GM21529 (cell line): Measurements from ENCODE around the gene JSRP1.
A peak's percentile ranks its signal among the peaks of the same experiment; 100 is the strongest.
"Not testable (repeated sequence)": the region's sequence is repeated elsewhere in the genome, so short reads cannot be mapped to it uniquely, and the experiment has no call there.

Source experiments
- ATAC-seq: cut with Tn5 transposase; IDR thresholded peaks from one replicate; pipeline ENCODE4 v1.9.1; 2021; ENCODE audit not compliant: unreplicated experiment

JSRP1 gene

DNA sequence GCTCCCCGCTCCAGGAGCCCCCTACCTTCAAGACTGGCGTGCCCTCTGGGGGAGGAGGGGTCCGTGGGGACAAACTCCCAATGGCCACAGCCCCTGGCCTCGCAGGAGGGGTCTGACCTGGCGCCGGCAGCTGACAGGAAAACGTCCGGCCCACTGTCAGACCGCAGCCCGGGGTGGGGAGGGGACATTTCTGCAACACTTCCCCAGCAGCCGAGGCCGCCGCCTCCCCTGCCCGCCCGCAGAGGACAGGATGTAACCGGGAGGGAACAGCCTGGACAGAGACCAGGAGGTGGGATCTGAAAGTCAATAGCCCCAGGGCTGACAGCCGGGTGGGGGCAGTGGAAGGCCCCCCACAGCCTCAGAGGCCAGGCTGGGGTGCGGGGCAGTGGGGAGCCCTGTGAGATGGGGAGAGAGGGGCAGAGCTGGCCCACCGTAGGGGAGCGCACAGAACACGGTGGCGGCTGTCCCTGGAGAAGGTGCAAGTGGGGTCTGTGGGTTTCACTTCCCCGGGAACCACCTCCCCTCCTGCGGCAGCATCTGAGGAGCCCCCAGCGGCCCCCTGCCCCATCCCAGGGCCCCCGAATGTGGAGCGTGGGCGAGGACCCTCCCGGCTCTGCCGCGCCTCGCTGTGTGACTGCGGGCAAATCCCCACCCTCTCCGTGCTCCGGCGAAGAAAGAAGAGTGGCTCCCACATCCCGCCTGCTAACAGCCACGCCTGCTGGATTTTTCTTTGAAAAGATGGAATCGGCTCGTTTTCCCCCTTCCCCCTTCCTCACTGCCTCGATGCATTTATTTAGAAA lies 26.0 kb upstream of the JSRP1 start, which contains the start of gene PEAK3:
Gene PEAK3, minus strand, starts transcription at position 114 of the 800 bp plus-strand sequence. CDS start 1,244 bp downstream, outside the sequence.
- no peak for ATAC-seq

DNA sequence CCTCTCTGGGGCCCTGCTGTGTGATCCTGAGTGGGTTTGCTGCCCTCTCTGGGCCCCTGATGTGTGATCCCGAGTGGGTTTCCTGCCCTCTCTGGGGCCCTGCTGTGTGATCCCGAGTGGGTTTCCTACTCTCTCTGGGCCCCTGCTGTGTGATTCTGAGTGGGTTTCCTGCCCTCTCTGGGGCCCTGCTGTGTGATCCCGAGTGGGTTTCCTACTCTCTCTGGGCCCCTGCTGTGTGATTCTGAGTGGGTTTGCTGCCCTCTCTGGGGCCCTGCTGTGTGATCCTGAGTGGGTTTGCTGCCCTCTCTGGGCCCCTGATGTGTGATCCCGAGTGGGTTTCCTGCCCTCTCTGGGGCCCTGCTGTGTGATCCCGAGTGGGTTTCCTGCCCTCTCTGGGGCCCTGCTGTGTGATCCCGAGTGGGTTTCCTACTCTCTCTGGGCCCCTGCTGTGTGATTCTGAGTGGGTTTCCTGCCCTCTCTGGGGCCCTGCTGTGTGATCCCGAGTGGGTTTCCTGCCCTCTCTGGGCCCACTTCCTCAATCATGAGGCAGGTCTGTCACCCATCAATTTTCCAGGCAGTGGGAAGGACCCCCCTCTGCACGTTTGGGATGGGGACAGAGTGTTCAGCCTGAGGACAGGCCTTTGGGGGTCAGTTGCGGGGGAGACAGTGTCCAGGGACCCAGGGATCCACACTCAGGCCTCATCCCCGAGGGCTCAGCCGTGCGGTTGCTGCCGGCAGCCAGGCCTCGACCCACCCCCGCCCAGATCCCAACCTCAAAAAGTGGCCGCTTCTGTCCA lies 25.2 kb upstream of the JSRP1 start:
- ATAC-seq: not testable (repeated sequence)

DNA sequence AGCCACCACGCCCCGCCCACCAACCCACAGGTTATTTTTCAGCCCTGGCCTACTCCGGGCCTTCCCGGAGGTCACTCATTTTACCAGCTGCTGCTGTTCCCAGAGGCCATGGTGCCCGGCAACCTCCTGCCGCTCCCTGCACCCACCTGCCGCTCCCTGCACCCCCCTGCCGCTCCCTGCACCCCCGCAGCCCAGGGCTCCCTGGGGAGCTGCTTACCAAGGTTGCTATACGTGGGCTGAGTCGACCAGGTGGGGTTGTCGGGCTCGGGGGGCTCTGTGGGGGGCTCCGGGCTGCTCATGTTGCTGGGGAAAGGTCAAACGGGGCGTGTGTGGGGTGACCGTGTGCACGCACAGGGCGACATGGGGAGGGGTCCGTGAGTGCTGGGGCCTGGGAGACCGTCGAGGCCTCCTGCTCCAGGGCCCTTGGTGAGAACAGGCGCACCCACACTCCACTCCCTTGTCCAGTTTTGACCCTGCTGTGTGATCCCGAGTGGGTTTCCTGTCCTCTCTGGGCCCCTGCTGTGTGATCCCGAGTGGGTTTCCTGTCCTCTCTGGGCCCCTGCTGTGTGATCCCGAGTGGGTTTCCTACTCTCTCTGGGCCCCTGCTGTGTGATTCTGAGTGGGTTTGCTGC lies 24.5 kb upstream of the JSRP1 start:
- no peak for ATAC-seq

DNA sequence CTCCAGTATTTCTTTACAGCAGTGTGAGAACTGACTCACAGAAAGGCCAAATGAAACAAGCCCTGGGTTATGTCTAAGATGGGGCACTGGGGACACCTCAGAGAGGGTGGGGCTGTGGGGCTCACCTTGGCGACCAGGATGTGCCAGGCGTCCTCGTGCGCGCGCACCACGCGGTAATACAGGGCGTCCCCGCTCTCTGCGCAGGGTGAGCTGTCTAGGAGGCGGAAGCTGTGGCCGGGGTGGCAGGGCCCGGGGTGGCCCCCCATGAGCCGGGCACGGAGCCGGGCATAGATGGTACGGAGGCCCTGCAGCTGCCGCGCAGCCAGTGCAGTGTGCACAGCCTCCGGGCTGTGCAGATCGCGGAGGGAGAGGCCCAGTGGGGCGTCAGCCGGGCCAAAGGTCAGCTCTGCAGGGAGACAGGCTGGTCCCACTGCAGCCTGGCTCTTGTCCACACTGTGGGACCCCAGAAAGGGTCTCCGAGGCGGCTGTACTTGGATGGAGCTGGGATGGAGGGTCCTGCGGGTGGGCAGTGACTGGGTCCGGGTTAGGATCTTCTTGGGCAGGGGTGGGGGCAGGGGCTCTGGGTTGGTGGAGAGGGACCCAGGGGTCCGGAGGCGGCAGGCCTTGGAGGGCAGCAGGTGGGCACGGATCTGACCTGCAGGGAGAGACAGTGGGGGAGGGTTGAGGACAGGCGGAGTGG lies 22.4 kb upstream of the JSRP1 start:
- ATAC-seq: no peak

DNA sequence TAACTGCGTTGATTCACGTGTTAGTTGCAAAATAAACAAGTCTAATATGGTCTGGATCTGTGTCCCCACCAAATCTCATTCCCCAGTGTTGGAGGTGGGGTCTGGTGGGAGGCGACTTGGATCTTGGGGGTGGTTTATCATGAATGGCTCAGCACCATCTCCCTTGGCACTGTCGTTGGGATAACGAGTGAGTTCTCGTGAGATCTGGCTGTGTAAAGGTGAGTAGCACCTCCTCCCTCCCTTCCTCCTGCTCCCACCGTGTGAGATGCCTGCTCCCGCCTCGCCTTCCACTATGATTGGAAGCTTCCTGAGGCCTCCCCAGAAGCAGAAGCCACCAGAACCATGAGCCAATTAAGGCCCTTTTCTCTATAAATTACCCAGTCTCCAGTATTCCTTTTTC lies 20.9 kb upstream of the JSRP1 start:
- ATAC-seq: no peak

DNA sequence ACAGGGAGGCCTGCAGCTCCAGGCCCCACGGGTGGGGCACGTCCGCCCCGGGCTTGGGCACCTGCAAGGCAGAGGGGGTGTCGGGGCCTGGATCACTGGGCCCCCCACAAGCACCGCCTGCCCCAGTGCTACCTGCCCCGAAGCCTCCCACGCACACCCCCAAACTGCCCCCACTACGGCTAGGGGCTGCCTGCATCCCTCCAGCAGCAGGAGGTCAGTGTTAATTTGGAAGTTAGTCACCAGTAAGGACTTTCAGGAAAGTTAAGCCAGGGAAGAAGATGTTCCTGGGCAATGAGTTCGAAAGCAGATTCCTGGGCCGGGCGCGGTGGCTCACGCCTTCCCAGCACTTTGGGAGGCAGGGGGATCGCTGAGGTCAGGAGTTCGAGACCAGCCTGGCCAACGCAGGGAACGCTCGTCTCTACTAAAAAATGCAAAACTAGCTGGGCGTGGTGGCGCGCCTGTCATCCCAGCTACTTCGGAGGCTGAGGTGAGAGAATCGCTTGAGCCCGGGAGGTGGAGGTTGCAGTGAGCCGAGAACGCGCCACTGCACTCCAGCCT lies 20.3 kb upstream of the JSRP1 start:
- no peak for ATAC-seq

DNA sequence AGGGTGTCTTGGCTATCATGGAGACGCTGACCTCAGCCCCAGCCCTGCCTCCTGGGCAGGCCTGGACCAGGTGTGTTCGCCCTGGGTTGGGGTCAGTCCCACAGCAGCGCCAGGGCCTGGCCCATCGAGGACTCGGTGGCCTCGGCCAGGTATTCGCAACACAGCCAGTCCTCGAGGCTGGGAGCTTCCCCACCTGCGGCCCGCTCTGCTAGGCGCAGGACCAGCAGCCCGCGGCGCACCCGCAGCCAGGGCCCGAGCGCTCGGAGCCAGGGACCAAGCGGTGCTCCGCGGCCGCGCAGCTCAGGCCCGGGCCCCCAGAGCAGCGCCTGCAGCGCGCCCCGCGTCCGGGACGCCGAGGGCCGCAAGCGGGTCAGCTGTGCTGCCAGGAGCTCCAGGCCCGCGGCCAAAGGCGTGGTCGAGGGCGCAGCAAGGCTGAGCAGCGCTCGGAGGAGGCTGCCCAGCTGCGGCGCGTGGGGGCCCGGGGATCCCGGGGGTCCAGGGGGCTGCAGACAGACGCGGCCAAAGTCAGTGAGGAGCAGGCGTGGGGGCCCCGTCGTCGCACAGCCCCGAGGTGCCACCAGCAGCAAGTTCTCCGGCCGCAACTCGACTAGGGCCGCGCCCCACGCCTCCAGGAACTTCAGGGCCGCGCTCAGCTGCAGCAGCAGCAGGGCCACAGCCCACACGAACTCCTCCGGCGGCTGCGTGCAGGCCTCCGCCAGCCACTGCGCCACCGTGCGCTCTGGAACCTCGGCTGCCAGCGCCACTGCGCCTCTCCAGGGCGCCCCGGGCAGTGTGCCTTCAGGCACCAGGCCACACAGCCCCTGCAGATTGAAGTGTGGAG lies 19.6 kb upstream of the JSRP1 start:
- ATAC-seq: no peak

DNA sequence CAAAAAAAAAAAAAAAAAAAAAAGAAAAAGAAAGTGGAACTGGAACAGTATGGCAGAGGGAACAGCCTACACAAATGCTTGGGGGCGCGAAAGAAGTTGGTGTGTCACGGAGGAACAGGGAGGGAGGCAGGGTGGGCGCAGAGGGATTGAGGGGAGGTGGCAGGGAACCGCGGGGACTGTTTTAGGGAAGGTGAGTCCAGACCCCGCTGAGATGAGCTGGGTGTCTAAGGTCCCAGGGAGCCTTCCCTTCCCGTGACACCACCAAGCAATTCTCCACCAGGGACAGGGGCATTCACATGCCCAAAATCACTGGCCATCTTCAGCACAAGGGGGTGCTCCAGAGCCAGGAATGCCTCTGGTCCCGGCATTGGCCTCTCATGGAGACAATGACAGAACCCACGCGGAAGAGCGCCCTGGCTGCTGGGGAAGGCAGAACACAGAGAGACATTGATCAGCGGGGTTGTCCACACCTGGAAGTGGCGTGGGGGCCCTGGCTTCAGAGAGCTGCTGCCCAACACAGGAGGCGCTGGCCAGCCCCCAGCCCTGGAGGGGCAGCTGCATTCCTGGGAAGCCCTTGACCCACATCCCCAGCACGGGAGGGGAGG lies 18.8 kb upstream of the JSRP1 start:
- ATAC-seq: no peak

DNA sequence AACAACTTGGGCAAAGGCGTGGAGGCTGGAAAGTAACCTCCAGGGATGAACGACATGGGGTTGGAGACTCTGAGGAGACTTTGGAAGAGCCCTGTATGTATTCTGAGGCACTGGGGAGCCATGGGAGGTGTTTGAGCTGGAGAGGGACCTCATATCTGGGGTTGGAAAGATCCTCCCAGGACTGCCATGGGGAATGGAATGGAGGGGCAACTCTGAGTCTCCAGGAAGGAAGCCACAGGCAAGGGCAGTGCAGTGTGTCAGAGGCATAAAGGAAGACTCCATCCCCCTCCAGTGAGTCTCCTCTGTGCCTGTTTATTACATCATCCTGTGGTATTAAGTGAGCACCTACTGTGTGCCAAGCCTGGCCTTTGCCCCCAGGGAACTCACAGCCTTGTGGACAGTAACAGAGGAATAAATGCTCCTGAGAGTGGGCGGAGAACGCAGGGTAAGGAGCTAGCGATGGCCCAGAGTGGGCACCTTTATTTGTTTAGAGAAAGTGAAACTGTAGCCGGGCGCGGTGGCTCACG lies 18.0 kb upstream of the JSRP1 start:
- ATAC-seq: no peak

DNA sequence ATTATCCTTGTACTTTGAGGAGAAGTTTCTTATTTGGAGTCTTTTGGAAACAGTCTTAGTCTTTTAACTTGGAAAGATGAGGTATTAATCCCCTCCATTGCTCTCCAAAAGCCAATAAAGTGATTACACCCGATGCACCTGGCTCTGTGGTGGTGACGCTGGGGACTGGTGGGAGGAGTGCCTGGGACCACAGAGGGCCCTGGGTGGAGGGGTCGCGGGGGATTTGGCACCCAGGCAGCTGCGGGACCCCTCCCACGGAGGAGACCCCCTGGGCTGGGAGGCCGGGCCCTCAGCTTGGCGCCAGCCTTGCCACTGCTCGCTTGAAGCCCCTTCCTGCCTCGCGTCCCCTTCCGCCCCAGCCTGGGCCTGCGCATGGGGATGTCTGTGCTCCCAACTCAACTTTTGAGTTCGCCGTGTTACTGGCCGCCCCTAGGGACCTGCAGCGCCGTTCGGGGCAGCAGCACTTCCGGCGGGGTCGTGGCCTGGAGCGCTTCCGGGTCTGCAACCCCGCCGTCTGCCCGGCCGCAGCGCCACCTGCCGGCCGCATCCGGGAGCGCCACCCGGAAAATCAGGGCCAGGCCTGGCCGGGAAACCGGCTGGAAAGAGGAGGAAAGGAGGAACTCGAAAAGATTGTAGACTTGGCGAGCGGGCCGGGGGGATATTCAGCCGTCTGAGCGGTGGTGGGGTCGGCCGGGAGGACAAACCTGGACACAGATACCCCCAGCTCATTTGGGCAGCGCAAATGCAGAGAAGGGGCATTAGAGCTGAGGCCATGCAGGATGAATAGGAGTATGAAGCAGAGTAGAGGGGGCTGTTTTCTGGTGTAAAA lies 17.4 kb upstream of the JSRP1 start:
- ATAC-seq: no peak

DNA sequence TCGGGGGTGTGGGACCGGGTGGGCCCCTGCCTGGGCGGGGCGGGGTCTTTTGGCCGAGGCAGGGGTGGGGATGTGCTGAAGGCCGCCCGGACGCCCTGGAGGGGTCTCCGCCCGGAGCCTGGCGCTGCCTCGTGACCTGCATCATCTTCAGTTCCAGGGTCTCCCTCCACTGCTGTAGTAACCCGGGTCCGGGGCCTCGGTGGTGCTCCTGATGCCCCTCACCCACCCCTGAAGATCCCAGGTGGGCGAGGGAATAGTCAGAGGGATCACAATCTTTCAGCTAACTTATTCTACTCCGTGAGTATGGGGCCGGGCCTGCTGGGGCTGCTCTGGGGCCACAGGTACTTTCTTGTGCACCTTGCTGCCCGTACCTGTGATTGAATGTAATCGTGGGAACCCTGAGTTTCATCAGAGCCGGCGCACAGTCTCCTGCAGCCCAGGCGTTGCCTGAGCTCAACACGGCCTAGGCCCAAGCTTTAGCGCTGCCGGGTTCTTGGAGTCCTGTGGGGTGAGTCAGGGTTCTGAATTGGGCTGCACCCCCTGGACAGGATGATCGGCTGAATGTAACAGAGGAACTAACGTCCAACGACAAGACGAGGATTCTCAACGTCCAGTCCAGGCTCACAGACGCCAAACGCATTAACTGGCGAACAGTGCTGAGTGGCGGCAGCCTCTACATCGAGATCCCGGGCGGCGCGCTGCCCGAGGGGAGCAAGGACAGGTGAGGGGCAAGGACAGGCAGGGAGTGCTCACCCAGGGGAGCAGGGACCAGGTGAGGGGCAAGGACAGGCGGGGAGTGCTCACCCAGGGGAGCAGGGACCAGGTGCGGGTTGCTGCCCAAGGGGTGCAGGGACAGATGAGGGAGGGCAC lies 15.3 kb upstream of the JSRP1 start:
- ATAC-seq: no peak

DNA sequence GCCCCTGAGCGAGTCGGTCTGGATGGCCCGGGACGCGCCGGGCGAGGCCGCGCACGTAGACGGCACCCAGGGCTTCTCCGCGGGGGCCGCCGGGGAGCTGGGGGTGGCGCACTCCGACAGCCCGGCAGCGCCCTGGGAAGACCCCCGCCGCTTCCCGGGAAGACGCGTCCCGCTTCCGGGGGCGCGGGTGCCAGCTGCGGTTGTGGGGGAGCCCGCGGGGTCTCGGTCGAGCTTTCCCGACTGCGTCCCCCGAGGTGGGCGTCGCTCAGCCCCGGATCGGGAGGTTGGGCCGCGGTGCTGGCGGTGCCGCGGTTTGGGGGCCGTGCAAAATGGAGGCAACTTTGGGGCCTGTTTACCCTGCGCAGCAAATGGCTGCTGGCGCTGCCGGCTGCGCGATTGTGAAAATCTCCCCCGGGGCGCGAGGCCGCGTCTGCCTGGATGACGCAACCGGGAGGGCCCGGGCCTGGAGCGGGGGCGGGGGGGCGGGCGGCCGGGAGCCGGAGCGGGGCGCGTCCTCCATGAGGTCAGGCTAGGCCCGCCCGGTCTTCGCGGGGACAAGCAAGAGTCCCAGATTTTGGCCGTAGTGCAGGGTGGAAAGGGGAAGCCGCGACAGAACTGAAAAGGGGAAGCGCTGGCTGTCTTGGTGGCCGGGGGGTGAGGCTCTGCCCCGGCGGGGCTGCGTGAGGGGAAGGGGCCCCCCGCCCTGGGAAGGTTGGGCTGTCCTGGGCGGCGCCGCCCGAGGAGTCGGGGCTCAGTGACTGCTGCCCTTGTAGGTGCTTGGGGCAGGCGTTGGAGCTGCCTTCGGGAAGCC lies 14.4 kb upstream of the JSRP1 start:
- ATAC-seq: no peak

DNA sequence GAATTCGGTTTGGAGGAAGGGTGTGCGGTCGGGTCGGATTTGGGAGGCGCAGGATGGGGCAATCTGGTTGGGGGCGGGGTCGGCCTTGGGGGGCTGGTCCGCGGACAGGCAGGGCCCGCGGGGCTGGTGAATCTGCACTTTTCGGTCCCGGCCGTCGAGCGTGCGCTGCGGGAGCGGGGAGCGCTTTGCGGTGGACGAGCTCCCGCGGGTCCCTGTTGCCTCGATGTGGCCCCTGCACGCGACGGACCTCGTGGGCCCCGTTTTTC lies 13.9 kb upstream of the JSRP1 start:
- ATAC-seq: no peak

DNA sequence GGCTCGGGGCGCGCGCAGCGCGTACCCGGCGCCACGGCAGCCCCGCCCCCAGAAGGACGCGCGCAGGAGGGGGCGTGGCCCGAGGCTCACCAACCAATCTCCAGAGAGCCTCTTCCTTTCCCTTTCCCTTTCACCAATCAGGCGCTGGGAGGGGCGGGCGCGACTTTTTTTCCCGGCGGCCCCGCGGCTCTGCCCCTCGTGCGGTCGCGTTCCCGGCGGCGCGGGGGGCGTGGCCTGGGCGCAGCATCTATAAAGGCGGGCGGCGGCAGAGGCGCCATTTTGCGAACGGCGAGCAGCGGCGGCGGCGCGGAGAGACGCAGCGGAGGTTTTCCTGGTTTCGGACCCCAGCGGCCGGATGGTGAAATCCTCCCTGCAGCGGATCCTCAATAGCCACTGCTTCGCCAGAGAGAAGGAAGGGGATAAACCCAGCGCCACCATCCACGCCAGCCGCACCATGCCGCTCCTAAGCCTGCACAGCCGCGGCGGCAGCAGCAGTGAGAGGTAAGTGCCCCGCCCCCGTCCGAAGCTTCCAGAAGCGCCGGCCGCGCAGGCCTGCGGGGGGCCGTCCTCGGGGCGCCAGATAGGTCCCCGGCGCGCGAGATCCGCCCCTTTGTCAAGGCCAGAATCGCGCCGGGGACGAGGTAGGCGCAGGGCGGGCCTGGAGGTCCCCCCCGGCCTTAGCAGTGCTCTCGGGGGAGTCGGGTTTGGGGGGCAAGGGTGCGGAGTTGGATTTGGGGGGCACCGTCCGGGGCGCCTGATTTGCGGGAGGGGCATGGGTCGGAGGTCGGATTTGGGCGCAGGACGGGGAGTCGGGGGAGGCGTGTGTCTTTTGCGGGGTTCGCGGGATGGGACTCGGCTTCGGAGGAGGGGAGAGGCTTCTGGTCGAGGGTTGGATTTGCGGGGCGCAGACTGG lies 13.3 kb upstream of the JSRP1 start:
- ATAC-seq: peak; percentile 50

DNA sequence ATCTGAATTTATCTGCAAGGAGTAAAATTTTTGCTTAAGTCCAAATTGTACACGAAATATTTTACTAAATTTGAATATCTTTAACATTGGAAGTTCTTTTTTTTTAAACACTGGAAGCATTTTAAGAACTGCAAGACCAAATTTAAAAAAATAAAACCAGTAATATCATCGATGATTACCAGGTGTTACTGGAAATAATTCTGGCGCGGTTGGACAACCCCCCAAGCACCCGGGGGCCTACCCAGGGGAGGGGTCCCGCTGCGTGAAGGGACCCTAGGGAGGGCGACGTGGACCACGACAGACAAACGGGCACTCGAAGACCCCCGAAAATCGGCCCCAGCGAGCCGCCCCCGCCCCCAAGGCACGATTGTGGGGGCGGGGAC lies 12.6 kb upstream of the JSRP1 start:
- ATAC-seq: no peak

DNA sequence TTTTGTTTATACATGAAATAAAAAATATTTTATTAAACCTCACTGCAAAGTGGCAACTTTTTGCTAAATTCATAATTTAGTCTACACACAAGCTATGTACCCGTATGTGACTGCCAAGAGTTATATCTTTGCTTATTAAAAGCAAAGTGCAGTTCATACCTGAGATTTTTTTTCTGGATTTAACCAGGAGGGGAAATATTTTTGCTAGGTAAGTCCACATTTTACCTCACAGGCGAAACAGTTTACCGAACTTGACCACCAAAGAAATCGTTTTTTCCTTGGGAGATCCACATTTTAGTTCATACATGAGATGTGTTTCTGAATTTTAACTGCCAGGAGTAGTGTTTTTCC lies 12.2 kb upstream of the JSRP1 start:
- no peak for ATAC-seq
